HEK293T (cell line): ENCODE measurements around the gene LARP6.

Experiments
- CTCF ChIA-PET: fragments of 350-600 bp; formaldehyde crosslinking; extraction: SDS; loops from one replicate; lab custom pipeline; 2021; ENCODE audit warnings: antibody characterized with exemption, inconsistent platforms; lab: Yijun Ruan, JAX
- POLR2A ChIA-PET: fragments of 350-600 bp; formaldehyde crosslinking; extraction: SDS; loops from one replicate; lab custom pipeline; 2020; ENCODE audit warnings: antibody characterized with exemption, inconsistent platforms; lab: Yijun Ruan, JAX
- DNase-seq: peaks from one replicate; pipeline ENCODE4 v3.0.0; 2012; ENCODE audit warnings: mixed read lengths; ENCODE audit errors: extremely low spot score
- ARNT ChIP-seq: fragments of 450-650 bp; IDR thresholded peaks from 2 replicates; pipeline ENCODE4 v1.6.1; 2017; ENCODE audit warnings: mild to moderate bottlenecking
- BHLHE40 ChIP-seq: fragments of 450-650 bp; IDR thresholded peaks from 2 replicates; pipeline ENCODE4 v1.6.1; 2016; ENCODE audit warnings: mild to moderate bottlenecking, moderate library complexity, borderline replicate concordance
- CTBP1 ChIP-seq: fragments of 450-650 bp; IDR thresholded peaks from 2 replicates; pipeline ENCODE4 v1.6.1; 2016; ENCODE audit warnings: borderline replicate concordance
- ELF4 ChIP-seq: fragments of 450-650 bp; IDR thresholded peaks from 2 replicates; pipeline ENCODE4 v1.6.1; 2017; ENCODE audit warnings: antibody characterized with exemption
- FOXA1 ChIP-seq: fragments of 450-650 bp; IDR thresholded peaks from 2 replicates; pipeline ENCODE4 v1.6.1; 2016; ENCODE audit warnings: mild to moderate bottlenecking
- FOXK2 ChIP-seq: fragments of 450-650 bp; IDR thresholded peaks from 2 replicates; pipeline ENCODE4 v1.6.1; 2016; ENCODE audit warnings: mild to moderate bottlenecking
- FOXM1 ChIP-seq: fragments of 450-650 bp; IDR thresholded peaks from 2 replicates; pipeline ENCODE4 v1.6.1; 2017; ENCODE audit warnings: mild to moderate bottlenecking, borderline replicate concordance
- HDGF ChIP-seq: fragments of 450-650 bp; IDR thresholded peaks from 2 replicates; pipeline ENCODE4 v1.6.1; 2017; ENCODE audit warnings: antibody characterized with exemption, borderline replicate concordance
- L3MBTL2 ChIP-seq: fragments of 450-650 bp; conservative IDR thresholded peaks from 2 replicates; pipeline ENCODE4 v1.6.1; 2016; ENCODE audit warnings: mild to moderate bottlenecking
- LEF1 ChIP-seq: fragments of 450-650 bp; IDR thresholded peaks from 2 replicates; pipeline ENCODE4 v1.6.1; 2017; ENCODE audit warnings: mild to moderate bottlenecking, borderline replicate concordance
- NFRKB ChIP-seq: fragments of 450-650 bp; IDR thresholded peaks from 2 replicates; pipeline ENCODE4 v1.6.1; 2016; ENCODE audit warnings: mild to moderate bottlenecking, moderate library complexity
- SP1 ChIP-seq: fragments of 450-650 bp; IDR thresholded peaks from 2 replicates; pipeline ENCODE4 v1.6.1; 2017
- SUZ12 ChIP-seq: fragments of 450-650 bp; IDR thresholded peaks from 2 replicates; pipeline ENCODE4 v1.6.1; 2016; ENCODE audit warnings: mild to moderate bottlenecking
- TARDBP ChIP-seq: fragments of 450-650 bp; IDR thresholded peaks from 2 replicates; pipeline ENCODE4 v1.6.1; 2016
- ZNF384 ChIP-seq: fragments of 450-650 bp; IDR thresholded peaks from 2 replicates; pipeline ENCODE4 v1.6.1; 2016
- TF ChIP-seq, protein P1 (sequence below): fragments of 450-650 bp; IDR thresholded peaks from 2 replicates; pipeline ENCODE4 v1.6.1; 2016

The LARP6 gene

DNA sequence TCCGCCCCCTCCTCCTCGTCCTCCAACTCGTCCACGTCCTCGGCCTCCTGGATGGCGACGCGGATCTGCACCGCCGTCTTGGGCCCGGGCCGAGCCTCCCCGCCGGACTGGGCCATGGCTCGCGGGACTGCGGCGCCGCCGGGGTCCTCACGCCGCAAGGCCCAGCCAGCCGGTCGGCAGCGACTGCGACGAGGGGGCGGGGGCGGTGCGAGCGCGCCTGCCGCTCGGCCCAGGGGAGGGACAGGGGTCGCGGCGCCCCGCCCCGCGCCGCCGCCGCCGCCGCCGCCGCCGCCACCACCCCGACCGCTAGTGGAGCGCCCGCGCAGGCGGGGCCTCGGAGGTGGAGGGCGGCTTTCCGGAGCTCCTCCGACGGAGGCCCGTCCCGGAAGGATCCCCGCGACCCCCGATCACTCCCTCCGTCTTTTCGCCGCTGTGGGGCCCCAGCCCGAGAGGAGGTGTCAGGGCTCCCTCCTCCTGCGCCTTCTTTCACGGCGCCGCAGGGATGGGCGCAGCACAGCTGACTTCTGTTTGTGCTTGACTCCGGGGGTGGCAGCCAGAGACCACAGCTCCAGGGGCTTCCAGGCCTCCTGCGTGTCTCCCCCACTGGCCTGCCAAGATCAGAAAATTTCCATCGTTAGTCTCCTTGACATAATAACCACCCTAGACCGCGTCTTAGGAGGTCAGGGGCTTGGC, at the start of gene LARP6:
Gene LARP6 (minus strand): TSS at position 185 of the 693 bp plus-strand sequence. CDS start 69 bp downstream, at position 116.
- ChIA-PET CTCF (interaction anchor here (0.5 to 1.4 kb wide), 4 partner anchors 9 to 881 kb away, joined by 3 to 7 read pairs (median 4); no protein-coding TSS in a partner anchor), POLR2A (interaction anchor here (0.6 to 4.1 kb wide), 12 partner anchors 8 to 53 kb away, joined by 3 to 27 read pairs (median 5); no protein-coding TSS in a partner anchor)
- peak; percentile 76 for DNase-seq
- TF ChIP-seq, protein P1, sequence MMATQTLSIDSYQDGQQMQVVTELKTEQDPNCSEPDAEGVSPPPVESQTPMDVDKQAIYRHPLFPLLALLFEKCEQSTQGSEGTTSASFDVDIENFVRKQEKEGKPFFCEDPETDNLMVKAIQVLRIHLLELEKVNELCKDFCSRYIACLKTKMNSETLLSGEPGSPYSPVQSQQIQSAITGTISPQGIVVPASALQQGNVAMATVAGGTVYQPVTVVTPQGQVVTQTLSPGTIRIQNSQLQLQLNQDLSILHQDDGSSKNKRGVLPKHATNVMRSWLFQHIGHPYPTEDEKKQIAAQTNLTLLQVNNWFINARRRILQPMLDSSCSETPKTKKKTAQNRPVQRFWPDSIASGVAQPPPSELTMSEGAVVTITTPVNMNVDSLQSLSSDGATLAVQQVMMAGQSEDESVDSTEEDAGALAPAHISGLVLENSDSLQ, result no peak
- TF ChIP-seq HDGF, result no peak
- TF ChIP-seq SP1, result no peak
- TF ChIP-seq CTBP1, result no peak

DNA sequence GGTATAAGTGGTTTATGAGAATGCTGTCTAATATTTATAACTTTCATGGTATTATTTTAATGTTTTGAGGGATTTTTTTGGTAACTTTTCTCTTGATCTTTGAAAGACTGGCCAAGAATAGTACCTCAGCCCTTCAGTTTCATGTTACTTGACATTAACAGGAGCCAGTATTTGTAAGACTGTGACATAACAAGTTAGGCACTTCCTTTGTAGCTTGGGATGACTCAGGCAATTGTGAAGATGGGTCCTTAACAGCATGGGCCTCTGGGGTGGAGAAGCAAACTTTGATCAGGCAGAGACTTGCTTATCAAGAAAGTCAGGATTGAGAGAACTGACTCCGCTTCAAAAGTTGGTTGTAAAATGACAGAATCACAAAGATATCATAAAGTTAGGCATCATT, 48.1 kb upstream of the LARP6 start:
- DNase-seq, result no peak
- TF ChIP-seq L3MBTL2 (no peak), ZNF384 (no peak), BHLHE40 (no peak), FOXM1 (no peak), SUZ12 (no peak), LEF1 (no peak), ARNT (no peak), ELF4 (no peak), NFRKB (no peak), FOXA1 (no peak), HDGF (no peak), SP1 (no peak)
- TF ChIP-seq, protein P1, result no peak
- CTCF ChIA-PET, result interaction anchor here (0.6 kb wide), 1 partner anchor 1385 kb away, joined by 3 read pairs; no protein-coding TSS in a partner anchor
- POLR2A ChIA-PET, result no interaction called here

DNA sequence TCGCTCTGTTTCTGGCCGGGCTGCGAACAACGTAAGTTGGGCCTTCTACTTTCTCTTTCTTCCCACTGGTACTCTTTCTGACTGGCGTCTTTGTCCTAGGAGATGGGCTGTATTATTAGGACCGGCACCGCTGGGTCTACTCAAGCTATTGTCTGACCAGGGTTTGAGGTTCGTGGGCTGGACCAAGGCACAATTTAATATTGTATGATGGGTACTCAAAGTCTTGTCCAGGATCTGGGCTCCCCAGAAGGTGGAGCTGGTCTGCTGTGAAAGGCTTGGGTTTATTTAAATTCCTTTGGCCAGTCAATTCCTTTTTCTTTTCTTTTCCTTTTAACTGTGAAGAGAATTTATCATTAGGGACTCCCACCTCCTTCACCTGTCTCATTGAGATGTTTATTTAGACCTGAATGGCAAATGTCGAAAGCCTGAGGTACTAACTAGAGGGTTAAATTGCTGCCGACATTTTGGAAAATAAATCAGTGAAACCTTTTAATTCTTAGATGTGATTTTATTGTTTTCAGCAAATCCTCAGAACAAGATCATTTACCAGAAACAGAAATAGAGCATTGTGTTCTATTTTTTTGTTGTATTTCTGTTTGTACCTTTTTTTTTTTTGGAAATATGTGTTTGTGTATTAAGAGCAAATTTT, 39.1 kb upstream of the LARP6 start:
- TF ChIP-seq LEF1 (no peak), FOXA1 (no peak), BHLHE40 (no peak), TARDBP (no peak), ELF4 (no peak), SP1 (no peak), FOXK2 (no peak), FOXM1 (no peak), ZNF384 (no peak), NFRKB (no peak), CTBP1 (no peak; the same call in 1 of the 2 replicates), ARNT (no peak), L3MBTL2 (no peak)
- TF ChIP-seq, protein P1, result no peak
- ChIA-PET POLR2A (interaction anchor here (1.4 to 1.5 kb wide), 2 partner anchors 37 to 63 kb away, joined by 3 to 5 read pairs; no protein-coding TSS in a partner anchor), CTCF (interaction anchor here (0.6 kb wide), 1 partner anchor 325 kb away, joined by 9 read pairs; no protein-coding TSS in a partner anchor)
- DNase-seq, result peak; percentile 26

DNA sequence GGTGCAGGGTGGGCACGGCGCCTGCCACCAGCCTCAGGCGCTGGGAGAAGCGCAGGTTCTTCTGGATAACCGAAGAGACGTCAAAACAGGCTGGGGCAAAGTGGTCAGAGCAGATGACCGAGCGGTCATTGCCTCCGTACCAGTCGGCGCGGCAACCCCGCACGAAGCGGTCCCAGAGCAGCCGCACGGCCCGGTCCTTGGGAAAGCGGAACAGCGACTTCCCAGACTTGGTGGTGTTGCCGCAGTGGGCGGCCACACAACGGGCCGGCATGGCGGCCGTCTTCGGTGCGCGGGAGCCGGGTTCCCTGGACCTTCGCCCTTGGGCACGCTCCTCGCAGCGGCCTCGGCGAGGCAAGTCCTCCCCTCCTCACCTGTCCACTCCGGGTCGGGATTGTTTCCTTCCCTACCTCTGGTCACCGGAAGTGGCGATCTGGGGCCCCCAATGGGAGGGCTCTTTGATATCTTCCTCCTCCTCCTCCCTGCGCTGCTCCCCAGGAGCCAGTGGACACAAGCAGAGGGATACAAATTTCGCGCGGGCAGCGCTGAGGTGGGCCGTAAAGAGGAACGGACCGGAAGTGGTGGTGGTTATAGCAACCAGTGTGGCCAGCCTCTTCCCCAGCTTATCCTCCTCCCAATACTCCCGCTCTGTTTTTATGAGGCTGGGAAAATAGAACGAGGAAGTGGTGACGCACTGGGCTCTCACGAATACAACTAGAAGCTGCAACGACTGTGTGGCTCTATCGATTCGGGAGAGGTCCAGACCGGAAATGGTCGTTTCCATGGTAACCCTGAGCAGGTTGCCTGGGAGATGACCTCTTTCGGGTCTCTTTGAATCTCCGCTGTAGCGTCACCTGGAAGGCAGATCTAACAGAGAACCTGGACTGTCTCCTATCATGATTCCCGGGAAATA, 38.3 kb upstream of the LARP6 start, which contains the start of the genes LRRC49 and THAP10:
Gene LRRC49 (plus strand): TSS at position 825 of the 910 bp plus-strand sequence. CDS start 69 bp downstream, at position 894.
Gene THAP10 (minus strand): TSS at position 432 of the 910 bp plus-strand sequence. CDS start 161 bp downstream, at position 271.
- peak; percentile 76 for TF ChIP-seq L3MBTL2
- no peak for TF ChIP-seq LEF1
- TF ChIP-seq ARNT, result no peak
- no peak for TF ChIP-seq SP1
- TF ChIP-seq, protein P1, result no peak
- no peak for TF ChIP-seq SUZ12
- TF ChIP-seq TARDBP, result no peak
- TF ChIP-seq FOXM1, result no peak; the same call in 1 of the 2 replicates
- TF ChIP-seq HDGF, result no peak
- no peak for TF ChIP-seq NFRKB
- TF ChIP-seq CTBP1, result peak; percentile 86
- TF ChIP-seq ELF4, result peak; percentile 31; the same call in 1 of the 2 replicates
- POLR2A ChIA-PET, result interaction anchor here (1.4 to 1.5 kb wide), 3 partner anchors 12 to 62 kb away, joined by 3 to 5 read pairs (median 4); no protein-coding TSS in a partner anchor
- peak; percentile 85 for DNase-seq
- CTCF ChIA-PET, result interaction anchor here (0.6 kb wide), 1 partner anchor 325 kb away, joined by 9 read pairs; no protein-coding TSS in a partner anchor
